WTC11 (cell line): ENCODE data around the gene ALK. TPM values are rescaled to one million over a fixed set of nuclear protein-coding genes. Genes with fewer than 3 reads are reported as not detected.

ENCODE experiments used
- ATAC-seq: fragments of 200-7000 bp; cut with Tn5 transposase; 2 replicates; pipeline ENCODE4 v1.10.0; 2021; ENCODE audit warnings: mild to moderate bottlenecking, moderate library complexity
- CTCF ChIA-PET: fragments of 300-600 bp; sonication (Branson Sonifier 250); formaldehyde crosslinking; loops from one replicate; lab custom pipeline; 2021; ENCODE audit warnings: antibody characterized with exemption; lab: Charles Lee
- POLR2A ChIA-PET: fragments of 350-600 bp; sonication (Branson Sonifier 250); formaldehyde crosslinking; loops from one replicate; lab custom pipeline; 2021; ENCODE audit warnings: antibody characterized with exemption; lab: Charles Lee
- DNase-seq: peaks from one replicate; pipeline ENCODE4 v3.0.0; 2021; ENCODE audit warnings: low spot score
- H3K27ac Mint-ChIP-seq: 2 replicates; pipeline ENCODE4 v1.8.0; 2021; ENCODE audit warnings: mixed read lengths
- H3K27me3 Mint-ChIP-seq: 2 replicates; pipeline ENCODE4 v1.8.0; 2021; ENCODE audit warnings: low read depth, mild to moderate bottlenecking, moderate library complexity, mixed read lengths
- H3K36me3 Mint-ChIP-seq: 2 replicates; pipeline ENCODE4 v1.8.0; 2021; ENCODE audit warnings: mixed read lengths
- H3K4me1 Mint-ChIP-seq: 2 replicates; pipeline ENCODE4 v1.8.0; 2022; ENCODE audit warnings: mixed read lengths
- H3K4me3 Mint-ChIP-seq: 2 replicates; pipeline ENCODE4 v1.8.0; 2021; ENCODE audit warnings: mild to moderate bottlenecking, moderate library complexity, mixed read lengths
- H3K9me3 Mint-ChIP-seq: 2 replicates; pipeline ENCODE4 v1.8.0; 2021; ENCODE audit warnings: mixed read lengths
- ATF2 ChIP-seq: sonication (generic); formaldehyde crosslinking; IDR thresholded peaks from 2 replicates; pipeline ENCODE4 v1.8.1; 2022; ENCODE audit warnings: low read depth, missing genetic modification reagents, borderline replicate concordance
- ELF4 ChIP-seq: sonication (generic); formaldehyde crosslinking; IDR thresholded peaks from 2 replicates; pipeline ENCODE4 v1.8.1; 2022; ENCODE audit warnings: low read depth, mild to moderate bottlenecking, moderate library complexity, missing genetic modification reagents
- ESRRA ChIP-seq: sonication (generic); formaldehyde crosslinking; IDR thresholded peaks from 2 replicates; pipeline ENCODE4 v1.8.1; 2022; ENCODE audit warnings: mild to moderate bottlenecking, missing genetic modification reagents, borderline replicate concordance
- FOXP1 ChIP-seq: sonication (generic); formaldehyde crosslinking; IDR thresholded peaks from 2 replicates; pipeline ENCODE4 v1.8.0; 2022; ENCODE audit warnings: missing genetic modification reagents, mild to moderate bottlenecking, moderate library complexity, borderline replicate concordance
- GABPB1 ChIP-seq: sonication (generic); formaldehyde crosslinking; IDR thresholded peaks from 2 replicates; pipeline ENCODE4 v1.8.1; 2023; ENCODE audit warnings: mild to moderate bottlenecking, missing genetic modification reagents
- GTF2I ChIP-seq: fragments of 250-450 bp; sonication (Bioruptor Pico); conservative IDR thresholded peaks from 2 replicates; pipeline ENCODE4 v1.4.0; 2021; ENCODE audit warnings: mild to moderate bottlenecking
- HMGXB4 ChIP-seq: sonication (generic); formaldehyde crosslinking; IDR thresholded peaks from 2 replicates; pipeline ENCODE4 v1.8.1; 2023; ENCODE audit warnings: mild to moderate bottlenecking, moderate library complexity, missing genetic modification reagents
- IRF2 ChIP-seq: sonication (generic); formaldehyde crosslinking; IDR thresholded peaks from 2 replicates; pipeline ENCODE4 v1.8.0; 2022; ENCODE audit warnings: low read depth, missing genetic modification reagents, borderline replicate concordance
- KAT7 ChIP-seq: sonication (generic); formaldehyde crosslinking; IDR thresholded peaks from 2 replicates; pipeline ENCODE4 v1.8.1; 2023; ENCODE audit warnings: missing genetic modification reagents, mild to moderate bottlenecking, borderline replicate concordance
- NFYB ChIP-seq: sonication (generic); formaldehyde crosslinking; conservative IDR thresholded peaks from 2 replicates; pipeline ENCODE4 v1.8.0; 2022; ENCODE audit warnings: low read depth, missing genetic modification reagents
- RORB ChIP-seq: fragments of 250-450 bp; sonication (Bioruptor Pico); IDR thresholded peaks from 2 replicates; pipeline ENCODE4 v1.9.0; 2021; ENCODE audit warnings: mild to moderate bottlenecking
- TEAD1 ChIP-seq: sonication (generic); formaldehyde crosslinking; IDR thresholded peaks from 2 replicates; pipeline ENCODE4 v1.8.0; 2022; ENCODE audit warnings: mild to moderate bottlenecking, missing genetic modification reagents
- ZNF138 ChIP-seq: sonication (generic); formaldehyde crosslinking; conservative IDR thresholded peaks from 2 replicates; pipeline ENCODE4 v1.8.1; 2022; ENCODE audit warnings: mild to moderate bottlenecking, moderate library complexity, missing genetic modification reagents
- ZNF396 ChIP-seq: fragments of 250-450 bp; sonication (Bioruptor Pico); IDR thresholded peaks from 2 replicates; pipeline ENCODE4 v1.8.0; 2021; ENCODE audit warnings: mild to moderate bottlenecking, moderate library complexity, borderline replicate concordance
- ZNF425 ChIP-seq: fragments of 250-450 bp; sonication (Bioruptor Pico); conservative IDR thresholded peaks from 2 replicates; pipeline ENCODE4 v1.9.0; 2021; ENCODE audit warnings: mild to moderate bottlenecking
- total RNA-seq: library from RNA; stranded (reverse); gene quantifications from 3 replicates; pipeline ENCODE4 v1.2.3, GENCODE V29; 2021
- TF ChIP-seq, protein P1 (sequence below): sonication (generic); formaldehyde crosslinking; IDR thresholded peaks from 2 replicates; pipeline ENCODE4 v1.8.1; 2023; ENCODE audit warnings: mild to moderate bottlenecking, missing genetic modification reagents
- TF ChIP-seq, protein P2 (sequence below): sonication (generic); formaldehyde crosslinking; IDR thresholded peaks from 2 replicates; pipeline ENCODE4 v1.8.1; 2023; ENCODE audit warnings: mild to moderate bottlenecking, missing genetic modification reagents, moderate library complexity
- TF ChIP-seq, protein P3 (sequence below): sonication (generic); formaldehyde crosslinking; IDR thresholded peaks from 2 replicates; pipeline ENCODE4 v1.8.1; 2022; ENCODE audit warnings: low read depth, mild to moderate bottlenecking, moderate library complexity, missing genetic modification reagents, borderline replicate concordance
- TF ChIP-seq, protein P4 (sequence below): sonication (generic); formaldehyde crosslinking; IDR thresholded peaks from 2 replicates; pipeline ENCODE4 v1.8.1; 2023; ENCODE audit warnings: mild to moderate bottlenecking, missing genetic modification reagents, borderline replicate concordance

The ALK gene
- total RNA-seq, 1 experiment from 2014 or later: not detected

DNA sequence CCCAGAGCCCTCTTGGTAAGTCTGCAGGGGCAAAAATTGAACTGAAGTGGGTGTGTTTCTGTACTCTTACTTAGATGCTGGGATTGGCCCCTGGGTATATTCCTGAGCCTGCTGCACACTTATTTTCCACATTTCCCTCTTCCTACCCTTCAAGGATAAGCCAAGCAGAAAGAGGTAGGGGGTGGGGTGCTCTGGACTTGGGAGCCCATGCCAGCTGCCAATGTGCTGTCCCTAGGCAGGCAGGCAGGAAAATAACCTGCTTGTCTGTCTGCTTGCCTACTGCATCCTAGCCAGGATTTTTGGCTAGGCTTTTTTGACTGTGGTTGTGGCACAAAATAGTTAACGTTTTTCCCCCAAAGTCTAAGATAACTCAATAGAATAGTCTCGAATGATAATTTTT lies 234.3 kb downstream of the ALK start (continued):
- TF ChIP-seq NFYB (CRISPR knock-in tag) (no peak), ESRRA (no peak), FOXP1 (CRISPR knock-in tag) (no peak), ZNF396 (no peak)
- TF ChIP-seq, all 79 proteins: peak for 0

DNA sequence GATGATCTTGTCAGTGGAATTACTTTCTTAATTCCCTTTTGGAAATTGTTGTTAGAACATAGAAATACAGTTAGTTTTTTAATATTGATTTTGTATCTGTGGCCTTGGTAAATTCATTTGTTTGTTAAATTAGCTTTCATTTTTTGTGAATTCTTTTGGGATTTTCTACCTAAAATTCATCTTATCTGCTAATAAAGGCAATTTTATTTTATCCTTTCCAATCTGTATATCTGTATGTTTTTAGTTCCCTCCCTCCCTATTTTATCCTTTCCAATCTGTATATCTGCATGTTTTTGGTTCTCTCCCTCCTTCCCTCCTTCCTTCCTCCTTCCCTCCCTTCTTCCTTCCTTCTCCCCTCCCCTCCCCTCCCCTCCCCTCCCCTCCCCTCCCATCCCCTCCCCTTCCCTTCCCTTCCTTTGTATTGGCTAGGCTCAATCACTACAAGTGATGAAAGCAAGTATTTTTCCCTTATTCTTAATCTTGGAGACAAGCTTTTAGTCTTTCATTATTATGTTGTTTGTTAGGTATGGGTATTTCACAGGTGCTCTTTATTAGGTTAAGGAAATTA lies 244.4 kb downstream of the ALK start:
- no peaks in the 10 kb centered on the region for H3K36me3 Mint-ChIP-seq
- ChIA-PET CTCF (no interaction called here), POLR2A (no interaction called here)
- no peak overlapping the region for H3K4me3 Mint-ChIP-seq
- no peak overlapping the region for H3K27ac Mint-ChIP-seq
- H3K27me3 Mint-ChIP-seq: no peaks in the 10 kb centered on the region
- DNase-seq (no peak), ATAC-seq (no peak)
- TF ChIP-seq ATF2 (CRISPR knock-in tag) (no peak), ESRRA (no peak), HMGXB4 (CRISPR knock-in tag) (no peak), KAT7 (CRISPR knock-in tag) (no peak), RORB (CRISPR knock-in tag) (no peak), ZNF425 (CRISPR knock-in tag) (no peak), ZNF138 (CRISPR knock-in tag) (no peak), GTF2I (CRISPR knock-in tag) (no peak), ELF4 (CRISPR knock-in tag) (no peak), GABPB1 (CRISPR knock-in tag) (no peak), TEAD1 (CRISPR knock-in tag) (no peak), ZNF396 (no peak), IRF2 (no peak)
- TF ChIP-seq, protein P1, sequence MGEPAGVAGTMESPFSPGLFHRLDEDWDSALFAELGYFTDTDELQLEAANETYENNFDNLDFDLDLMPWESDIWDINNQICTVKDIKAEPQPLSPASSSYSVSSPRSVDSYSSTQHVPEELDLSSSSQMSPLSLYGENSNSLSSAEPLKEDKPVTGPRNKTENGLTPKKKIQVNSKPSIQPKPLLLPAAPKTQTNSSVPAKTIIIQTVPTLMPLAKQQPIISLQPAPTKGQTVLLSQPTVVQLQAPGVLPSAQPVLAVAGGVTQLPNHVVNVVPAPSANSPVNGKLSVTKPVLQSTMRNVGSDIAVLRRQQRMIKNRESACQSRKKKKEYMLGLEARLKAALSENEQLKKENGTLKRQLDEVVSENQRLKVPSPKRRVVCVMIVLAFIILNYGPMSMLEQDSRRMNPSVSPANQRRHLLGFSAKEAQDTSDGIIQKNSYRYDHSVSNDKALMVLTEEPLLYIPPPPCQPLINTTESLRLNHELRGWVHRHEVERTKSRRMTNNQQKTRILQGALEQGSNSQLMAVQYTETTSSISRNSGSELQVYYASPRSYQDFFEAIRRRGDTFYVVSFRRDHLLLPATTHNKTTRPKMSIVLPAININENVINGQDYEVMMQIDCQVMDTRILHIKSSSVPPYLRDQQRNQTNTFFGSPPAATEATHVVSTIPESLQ (CRISPR knock-in tag): no peak
- TF ChIP-seq, protein P2, sequence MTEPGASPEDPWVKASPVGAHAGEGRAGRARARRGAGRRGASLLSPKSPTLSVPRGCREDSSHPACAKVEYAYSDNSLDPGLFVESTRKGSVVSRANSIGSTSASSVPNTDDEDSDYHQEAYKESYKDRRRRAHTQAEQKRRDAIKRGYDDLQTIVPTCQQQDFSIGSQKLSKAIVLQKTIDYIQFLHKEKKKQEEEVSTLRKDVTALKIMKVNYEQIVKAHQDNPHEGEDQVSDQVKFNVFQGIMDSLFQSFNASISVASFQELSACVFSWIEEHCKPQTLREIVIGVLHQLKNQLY (CRISPR knock-in tag): no peak
- TF ChIP-seq, protein P3, sequence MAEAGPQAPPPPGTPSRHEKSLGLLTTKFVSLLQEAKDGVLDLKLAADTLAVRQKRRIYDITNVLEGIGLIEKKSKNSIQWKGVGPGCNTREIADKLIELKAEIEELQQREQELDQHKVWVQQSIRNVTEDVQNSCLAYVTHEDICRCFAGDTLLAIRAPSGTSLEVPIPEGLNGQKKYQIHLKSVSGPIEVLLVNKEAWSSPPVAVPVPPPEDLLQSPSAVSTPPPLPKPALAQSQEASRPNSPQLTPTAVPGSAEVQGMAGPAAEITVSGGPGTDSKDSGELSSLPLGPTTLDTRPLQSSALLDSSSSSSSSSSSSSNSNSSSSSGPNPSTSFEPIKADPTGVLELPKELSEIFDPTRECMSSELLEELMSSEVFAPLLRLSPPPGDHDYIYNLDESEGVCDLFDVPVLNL (CRISPR knock-in tag): no peak
- TF ChIP-seq, protein P4, sequence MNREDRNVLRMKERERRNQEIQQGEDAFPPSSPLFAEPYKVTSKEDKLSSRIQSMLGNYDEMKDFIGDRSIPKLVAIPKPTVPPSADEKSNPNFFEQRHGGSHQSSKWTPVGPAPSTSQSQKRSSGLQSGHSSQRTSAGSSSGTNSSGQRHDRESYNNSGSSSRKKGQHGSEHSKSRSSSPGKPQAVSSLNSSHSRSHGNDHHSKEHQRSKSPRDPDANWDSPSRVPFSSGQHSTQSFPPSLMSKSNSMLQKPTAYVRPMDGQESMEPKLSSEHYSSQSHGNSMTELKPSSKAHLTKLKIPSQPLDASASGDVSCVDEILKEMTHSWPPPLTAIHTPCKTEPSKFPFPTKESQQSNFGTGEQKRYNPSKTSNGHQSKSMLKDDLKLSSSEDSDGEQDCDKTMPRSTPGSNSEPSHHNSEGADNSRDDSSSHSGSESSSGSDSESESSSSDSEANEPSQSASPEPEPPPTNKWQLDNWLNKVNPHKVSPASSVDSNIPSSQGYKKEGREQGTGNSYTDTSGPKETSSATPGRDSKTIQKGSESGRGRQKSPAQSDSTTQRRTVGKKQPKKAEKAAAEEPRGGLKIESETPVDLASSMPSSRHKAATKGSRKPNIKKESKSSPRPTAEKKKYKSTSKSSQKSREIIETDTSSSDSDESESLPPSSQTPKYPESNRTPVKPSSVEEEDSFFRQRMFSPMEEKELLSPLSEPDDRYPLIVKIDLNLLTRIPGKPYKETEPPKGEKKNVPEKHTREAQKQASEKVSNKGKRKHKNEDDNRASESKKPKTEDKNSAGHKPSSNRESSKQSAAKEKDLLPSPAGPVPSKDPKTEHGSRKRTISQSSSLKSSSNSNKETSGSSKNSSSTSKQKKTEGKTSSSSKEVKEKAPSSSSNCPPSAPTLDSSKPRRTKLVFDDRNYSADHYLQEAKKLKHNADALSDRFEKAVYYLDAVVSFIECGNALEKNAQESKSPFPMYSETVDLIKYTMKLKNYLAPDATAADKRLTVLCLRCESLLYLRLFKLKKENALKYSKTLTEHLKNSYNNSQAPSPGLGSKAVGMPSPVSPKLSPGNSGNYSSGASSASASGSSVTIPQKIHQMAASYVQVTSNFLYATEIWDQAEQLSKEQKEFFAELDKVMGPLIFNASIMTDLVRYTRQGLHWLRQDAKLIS: no peak
- H3K4me1 Mint-ChIP-seq: no peaks in the 10 kb centered on the region
- H3K9me3 Mint-ChIP-seq: peaks cover 18% of the 10 kb centered on the region; the same call in 1 of the 2 replicates
